ENCODE data around the gene CCDC177. TPM values are rescaled to one million over a fixed set of nuclear protein-coding genes. Genes with fewer than 3 reads are reported as not detected.

The CCDC177 gene
- total RNA-seq, 1 donor from 2014 or later, result 0.13 TPM

GRCh38 chr14:69593018-69593677 lies 18.5 kb upstream of the CCDC177 start:
- H3K36me3 ChIP-seq (ENCODE audit: control insufficient read depth, insufficient read depth, low read length), result no peaks in the 10 kb centered on the region
- H3K27me3 ChIP-seq (ENCODE audit: control insufficient read depth, insufficient read depth, low read length), result no peaks in the 10 kb centered on the region
- no peak overlapping the region for H3K4me3 ChIP-seq (ENCODE audit: low read depth, low read length)
- no peak for DNase-seq (ENCODE audit: low read depth)
- TF ChIP-seq, protein P1, sequence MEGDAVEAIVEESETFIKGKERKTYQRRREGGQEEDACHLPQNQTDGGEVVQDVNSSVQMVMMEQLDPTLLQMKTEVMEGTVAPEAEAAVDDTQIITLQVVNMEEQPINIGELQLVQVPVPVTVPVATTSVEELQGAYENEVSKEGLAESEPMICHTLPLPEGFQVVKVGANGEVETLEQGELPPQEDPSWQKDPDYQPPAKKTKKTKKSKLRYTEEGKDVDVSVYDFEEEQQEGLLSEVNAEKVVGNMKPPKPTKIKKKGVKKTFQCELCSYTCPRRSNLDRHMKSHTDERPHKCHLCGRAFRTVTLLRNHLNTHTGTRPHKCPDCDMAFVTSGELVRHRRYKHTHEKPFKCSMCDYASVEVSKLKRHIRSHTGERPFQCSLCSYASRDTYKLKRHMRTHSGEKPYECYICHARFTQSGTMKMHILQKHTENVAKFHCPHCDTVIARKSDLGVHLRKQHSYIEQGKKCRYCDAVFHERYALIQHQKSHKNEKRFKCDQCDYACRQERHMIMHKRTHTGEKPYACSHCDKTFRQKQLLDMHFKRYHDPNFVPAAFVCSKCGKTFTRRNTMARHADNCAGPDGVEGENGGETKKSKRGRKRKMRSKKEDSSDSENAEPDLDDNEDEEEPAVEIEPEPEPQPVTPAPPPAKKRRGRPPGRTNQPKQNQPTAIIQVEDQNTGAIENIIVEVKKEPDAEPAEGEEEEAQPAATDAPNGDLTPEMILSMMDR (IDR thresholded peaks at IDR 0.05; ENCODE audit: insufficient read depth, low read length, poor library complexity, severe bottlenecking), result no peak

GRCh38 chr14:69591317-69591716 lies 16.6 kb upstream of the CCDC177 start:
- Histone ChIP-seq H3K4me3 (ENCODE audit: low read depth, low read length) (no peak overlapping the region), H3K27me3 (ENCODE audit: control insufficient read depth, insufficient read depth, low read length) (no peaks in the 10 kb centered on the region), H3K36me3 (ENCODE audit: control insufficient read depth, insufficient read depth, low read length) (no peaks in the 10 kb centered on the region)
- DNase-seq (ENCODE audit: low read depth), result no peak
- TF ChIP-seq, protein P1 (IDR thresholded peaks at IDR 0.05; ENCODE audit: insufficient read depth, low read length, poor library complexity, severe bottlenecking), result no peak

DNA sequence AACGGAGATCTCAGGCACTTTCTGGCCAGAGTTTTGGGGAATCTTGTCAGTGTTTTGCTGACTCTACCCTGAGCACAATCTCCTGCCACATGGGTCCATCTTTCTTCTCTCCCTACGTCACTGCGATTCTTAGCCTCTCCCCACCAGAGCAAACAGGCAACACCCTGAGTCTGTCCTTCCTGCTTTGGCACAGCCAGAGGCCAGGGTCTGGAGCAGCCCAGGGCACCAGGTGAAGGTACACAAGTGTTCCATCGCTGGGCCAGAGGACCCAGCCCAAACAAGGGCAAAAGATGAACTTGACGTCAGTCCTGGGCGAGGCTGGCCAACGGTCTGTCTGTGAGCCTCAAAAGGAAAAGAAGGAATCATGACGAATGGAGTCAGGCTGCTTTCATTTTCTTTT lies 12.7 kb upstream of the CCDC177 start:
- TF ChIP-seq, protein P1 (IDR thresholded peaks at IDR 0.05; ENCODE audit: insufficient read depth, low read length, poor library complexity, severe bottlenecking), result no peak
- Histone ChIP-seq H3K4me3 (ENCODE audit: low read depth, low read length) (no peak overlapping the region), H3K27me3 (ENCODE audit: control insufficient read depth, insufficient read depth, low read length) (no peaks in the 10 kb centered on the region), H3K36me3 (ENCODE audit: control insufficient read depth, insufficient read depth, low read length) (no peaks in the 10 kb centered on the region)
- DNase-seq (ENCODE audit: low read depth), result no peak

DNA sequence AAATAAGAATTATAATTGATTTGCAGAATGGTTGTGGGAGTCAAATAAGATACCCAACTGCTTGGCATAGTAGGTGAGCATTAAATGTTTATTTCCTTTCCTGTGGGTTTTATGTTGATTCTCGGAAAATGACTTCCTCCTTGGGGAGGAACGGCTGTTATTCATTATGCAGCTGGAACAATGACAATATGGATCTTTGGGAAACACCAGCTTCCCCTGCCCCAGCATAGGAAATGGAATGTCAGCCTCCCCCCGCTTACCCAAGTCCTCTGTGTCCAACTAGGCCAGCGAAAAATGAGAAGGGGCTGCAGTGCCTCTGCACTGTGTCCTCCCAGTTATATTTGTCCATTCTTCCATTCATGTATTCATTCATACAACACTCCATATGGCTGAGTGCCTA lies 11.7 kb upstream of the CCDC177 start:
- TF ChIP-seq, protein P1 (IDR thresholded peaks at IDR 0.05; ENCODE audit: insufficient read depth, low read length, poor library complexity, severe bottlenecking), result no peak
- no peak for DNase-seq (ENCODE audit: low read depth)
- no peaks in the 10 kb centered on the region for H3K36me3 ChIP-seq (ENCODE audit: control insufficient read depth, insufficient read depth, low read length)
- no peaks in the 10 kb centered on the region for H3K27me3 ChIP-seq (ENCODE audit: control insufficient read depth, insufficient read depth, low read length)
- no peak overlapping the region for H3K4me3 ChIP-seq (ENCODE audit: low read depth, low read length)

DNA sequence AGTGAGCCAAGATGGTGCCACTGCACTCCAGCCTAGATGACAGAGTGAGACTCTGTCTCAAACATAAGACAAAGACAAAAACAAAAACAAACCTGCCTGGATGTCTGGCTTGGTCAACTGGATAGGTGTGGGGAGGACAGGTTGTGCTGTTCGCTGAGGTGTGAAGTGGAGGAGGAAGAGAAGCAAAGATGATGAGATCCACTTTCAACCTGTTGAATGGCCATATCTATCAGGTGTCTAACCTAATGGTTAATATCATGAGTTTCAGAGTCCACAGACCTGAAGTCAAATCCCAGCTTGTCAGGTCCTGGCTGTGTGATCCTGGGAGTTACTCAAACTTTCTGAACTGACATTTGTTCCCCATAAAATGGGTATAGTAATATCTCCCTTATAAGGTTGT lies 9.7 kb upstream of the CCDC177 start:
- TF ChIP-seq, protein P1 (IDR thresholded peaks at IDR 0.05; ENCODE audit: insufficient read depth, low read length, poor library complexity, severe bottlenecking), result no peak
- no peaks in the 10 kb centered on the region for H3K36me3 ChIP-seq (ENCODE audit: control insufficient read depth, insufficient read depth, low read length)

DNA sequence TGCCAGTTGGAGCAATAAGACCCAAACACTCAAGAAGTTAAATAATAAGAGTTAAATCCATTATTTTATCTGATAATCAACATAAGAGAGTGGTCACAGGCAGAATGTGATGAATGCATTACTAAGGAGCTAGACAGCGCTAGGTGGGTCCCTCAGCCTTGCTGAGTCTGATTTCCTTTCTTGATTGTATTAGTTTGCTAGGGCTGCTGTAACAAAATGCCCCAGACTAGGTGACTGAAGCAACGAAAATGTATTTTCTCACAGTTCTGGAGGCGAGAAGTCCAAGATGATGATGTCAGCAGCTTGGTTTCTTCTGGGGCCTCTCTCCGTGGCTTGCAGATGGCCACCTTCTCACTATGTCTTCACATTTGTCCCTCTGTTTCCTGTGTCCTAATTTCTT lies 8.2 kb upstream of the CCDC177 start:
- H3K27me3 ChIP-seq (ENCODE audit: control insufficient read depth, insufficient read depth, low read length), result peaks cover 12% of the 10 kb centered on the region
- no peak overlapping the region for H3K4me3 ChIP-seq (ENCODE audit: low read depth, low read length)
- TF ChIP-seq, protein P1 (IDR thresholded peaks at IDR 0.05; ENCODE audit: insufficient read depth, low read length, poor library complexity, severe bottlenecking), result no peak
- DNase-seq (ENCODE audit: low read depth), result no peak
- no peaks in the 10 kb centered on the region for H3K36me3 ChIP-seq (ENCODE audit: control insufficient read depth, insufficient read depth, low read length)

More for the DNA sequence above, 9.7 kb upstream of the CCDC177 start:
- no peak for DNase-seq (ENCODE audit: low read depth)
- no peak overlapping the region for H3K4me3 ChIP-seq (ENCODE audit: low read depth, low read length)
- peaks cover 6% of the 10 kb centered on the region for H3K27me3 ChIP-seq (ENCODE audit: control insufficient read depth, insufficient read depth, low read length)
